GM12878 (cell line): ENCODE results near the gene DIAPH1. TPM values are rescaled to one million over a fixed set of nuclear protein-coding genes. Genes with fewer than 3 reads are reported as not detected.

Source experiments
- ZNF622 ChIP-seq: fragments of 450-650 bp; IDR thresholded peaks from 2 replicates; pipeline ENCODE4 v1.6.1; 2017; ENCODE audit warnings: mild to moderate bottlenecking, inconsistent platforms
- polyA plus RNA-seq, 11 experiments: library from polyadenylated mRNA; depleted of rRNA in 4 of 11; unstranded in 6 of 11; stranded (reverse) in 5 of 11; fragments of >200 nt; fragmentation: Nextera tagmentation in 4 of 11; fragmentation: Illumina TruSeq in 1 of 11; extraction: Ambion mirVana in 4 of 11; extraction: Trizol in 1 of 11; gene quantifications; 1 replicate in 1 of 11; 2 replicates in 10 of 11; pipeline versions ENCODE4 v1.2.1 to v1.2.3, GENCODE V29; 2011 to 2016; ENCODE audit warnings: inconsistent platforms in 2 of 11, missing spikeins in 2 of 11, low read depth in 1 of 11
- total RNA-seq, 4 experiments: library from RNA; depleted of rRNA in 3 of 4; stranded (reverse); fragments of >200 nt in 3 of 4; fragmentation: Illumina TruSeq in 1 of 4; extraction: Trizol in 1 of 4; gene quantifications; 2 replicates each; pipeline versions ENCODE4 v1.2.1 to v1.2.3, GENCODE V29; 2013 to 2021
- TF ChIP-seq, protein P1 (sequence below): fragments of 450-650 bp; IDR thresholded peaks from 2 replicates; pipeline ENCODE4 v1.6.1; 2017; ENCODE audit warnings: mild to moderate bottlenecking, moderate library complexity
- TF ChIP-seq, protein P2 (sequence below): fragments of 450-650 bp; IDR thresholded peaks from 2 replicates; pipeline ENCODE4 v1.6.1; 2017; ENCODE audit warnings: mild to moderate bottlenecking, low read depth, inconsistent platforms; ENCODE audit not compliant: poor library complexity, severe bottlenecking

The DIAPH1 gene
- total and polyA plus RNA-seq, 10 of the 15 experiments (the other 5 are each of a cell fraction or from before 2014, with no cell fraction given): 37.8 to 168 (median 59.0) TPM

DNA sequence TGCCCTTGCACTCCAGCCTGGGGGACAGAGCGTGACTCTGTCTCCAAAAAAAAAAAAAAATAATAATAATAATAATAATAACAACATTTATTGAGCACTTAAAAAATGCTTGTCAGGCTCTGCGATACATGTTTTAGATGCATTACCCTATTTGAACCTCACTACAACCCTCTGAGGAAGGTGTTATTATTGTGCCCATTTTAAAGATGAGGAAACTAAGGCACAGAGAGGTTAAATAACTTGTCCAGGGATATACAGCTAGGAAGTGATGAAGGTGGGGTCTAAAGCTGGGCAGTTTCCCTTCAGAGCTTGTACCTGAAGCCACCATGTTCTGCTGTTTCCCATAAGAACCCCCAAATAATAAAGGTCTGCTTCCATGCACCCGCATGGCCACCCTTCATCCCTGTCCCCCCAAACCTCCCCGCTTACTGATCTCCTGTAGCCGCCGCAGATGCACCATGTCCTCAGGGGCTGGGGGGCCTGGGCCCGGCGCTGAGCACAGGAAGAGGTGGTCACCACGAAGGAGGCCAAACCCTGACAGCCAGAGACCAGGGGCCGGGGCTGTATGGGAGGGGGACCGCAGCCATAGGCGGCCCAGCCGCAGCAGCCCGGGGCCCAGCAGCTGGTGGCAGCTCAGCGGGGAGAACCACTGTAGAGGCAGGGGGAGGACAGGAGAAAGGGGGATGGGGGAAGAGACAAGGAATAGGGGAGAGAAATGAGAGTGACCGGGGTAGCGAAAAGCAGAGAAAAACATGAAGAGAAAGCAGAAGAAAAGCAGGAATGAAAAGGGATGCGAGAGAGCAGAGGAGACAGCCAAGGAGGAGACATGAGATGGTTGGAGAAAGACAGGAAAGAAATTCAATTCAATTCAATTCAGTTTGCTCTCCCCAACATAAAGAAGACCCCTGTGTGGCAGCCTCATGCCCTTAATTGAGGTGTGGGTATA lies 47.5 kb upstream of the DIAPH1 start (continued):
- TF ChIP-seq, protein P1, sequence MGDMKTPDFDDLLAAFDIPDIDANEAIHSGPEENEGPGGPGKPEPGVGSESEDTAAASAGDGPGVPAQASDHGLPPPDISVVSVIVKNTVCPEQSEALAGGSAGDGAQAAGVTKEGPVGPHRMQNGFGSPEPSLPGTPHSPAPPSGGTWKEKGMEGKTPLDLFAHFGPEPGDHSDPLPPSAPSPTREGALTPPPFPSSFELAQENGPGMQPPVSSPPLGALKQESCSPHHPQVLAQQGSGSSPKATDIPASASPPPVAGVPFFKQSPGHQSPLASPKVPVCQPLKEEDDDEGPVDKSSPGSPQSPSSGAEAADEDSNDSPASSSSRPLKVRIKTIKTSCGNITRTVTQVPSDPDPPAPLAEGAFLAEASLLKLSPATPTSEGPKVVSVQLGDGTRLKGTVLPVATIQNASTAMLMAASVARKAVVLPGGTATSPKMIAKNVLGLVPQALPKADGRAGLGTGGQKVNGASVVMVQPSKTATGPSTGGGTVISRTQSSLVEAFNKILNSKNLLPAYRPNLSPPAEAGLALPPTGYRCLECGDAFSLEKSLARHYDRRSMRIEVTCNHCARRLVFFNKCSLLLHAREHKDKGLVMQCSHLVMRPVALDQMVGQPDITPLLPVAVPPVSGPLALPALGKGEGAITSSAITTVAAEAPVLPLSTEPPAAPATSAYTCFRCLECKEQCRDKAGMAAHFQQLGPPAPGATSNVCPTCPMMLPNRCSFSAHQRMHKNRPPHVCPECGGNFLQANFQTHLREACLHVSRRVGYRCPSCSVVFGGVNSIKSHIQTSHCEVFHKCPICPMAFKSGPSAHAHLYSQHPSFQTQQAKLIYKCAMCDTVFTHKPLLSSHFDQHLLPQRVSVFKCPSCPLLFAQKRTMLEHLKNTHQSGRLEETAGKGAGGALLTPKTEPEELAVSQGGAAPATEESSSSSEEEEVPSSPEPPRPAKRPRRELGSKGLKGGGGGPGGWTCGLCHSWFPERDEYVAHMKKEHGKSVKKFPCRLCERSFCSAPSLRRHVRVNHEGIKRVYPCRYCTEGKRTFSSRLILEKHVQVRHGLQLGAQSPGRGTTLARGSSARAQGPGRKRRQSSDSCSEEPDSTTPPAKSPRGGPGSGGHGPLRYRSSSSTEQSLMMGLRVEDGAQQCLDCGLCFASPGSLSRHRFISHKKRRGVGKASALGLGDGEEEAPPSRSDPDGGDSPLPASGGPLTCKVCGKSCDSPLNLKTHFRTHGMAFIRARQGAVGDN: no peak
- TF ChIP-seq ZNF622: no peak
- TF ChIP-seq, protein P2, sequence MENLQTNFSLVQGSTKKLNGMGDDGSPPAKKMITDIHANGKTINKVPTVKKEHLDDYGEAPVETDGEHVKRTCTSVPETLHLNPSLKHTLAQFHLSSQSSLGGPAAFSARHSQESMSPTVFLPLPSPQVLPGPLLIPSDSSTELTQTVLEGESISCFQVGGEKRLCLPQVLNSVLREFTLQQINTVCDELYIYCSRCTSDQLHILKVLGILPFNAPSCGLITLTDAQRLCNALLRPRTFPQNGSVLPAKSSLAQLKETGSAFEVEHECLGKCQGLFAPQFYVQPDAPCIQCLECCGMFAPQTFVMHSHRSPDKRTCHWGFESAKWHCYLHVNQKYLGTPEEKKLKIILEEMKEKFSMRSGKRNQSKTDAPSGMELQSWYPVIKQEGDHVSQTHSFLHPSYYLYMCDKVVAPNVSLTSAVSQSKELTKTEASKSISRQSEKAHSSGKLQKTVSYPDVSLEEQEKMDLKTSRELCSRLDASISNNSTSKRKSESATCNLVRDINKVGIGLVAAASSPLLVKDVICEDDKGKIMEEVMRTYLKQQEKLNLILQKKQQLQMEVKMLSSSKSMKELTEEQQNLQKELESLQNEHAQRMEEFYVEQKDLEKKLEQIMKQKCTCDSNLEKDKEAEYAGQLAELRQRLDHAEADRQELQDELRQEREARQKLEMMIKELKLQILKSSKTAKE: no peak
